NCI-H69 (cell line): ENCODE data around the gene ZBTB7C.
A peak's percentile ranks its signal among the peaks of the same experiment; 100 is the strongest.

Experiments used
- DNase-seq: peaks from one replicate; lab custom pipeline; 2025; lab: John Stamatoyannopoulos, UW

The ZBTB7C gene

GRCh38 chr18:48139431-48140347 is 269.5 kb downstream of the ZBTB7C start:
- DNase-seq: peak; percentile 100

- DNase-seq: peak; percentile 100
Observed at GRCh38 chr18:48138660-48139430, 270.3 kb downstream of the ZBTB7C start.

- DNase-seq: peak; percentile 79
Observed at GRCh38 chr18:48138210-48138609, 271.0 kb downstream of the ZBTB7C start.

GRCh38 chr18:48137374-48138081 is 271.7 kb downstream of the ZBTB7C start:
- peak; percentile 53 for DNase-seq

GRCh38 chr18:48136827-48137373 is 272.3 kb downstream of the ZBTB7C start:
- peak; percentile 76 for DNase-seq

GRCh38 chr18:48136051-48136826 is 272.9 kb downstream of the ZBTB7C start:
- DNase-seq: peak; percentile 80

- DNase-seq: peak; percentile 63
Observed at GRCh38 chr18:48135436-48135966, 273.7 kb downstream of the ZBTB7C start.

- DNase-seq: peak; percentile 58
Observed at GRCh38 chr18:48134609-48135008, 274.6 kb downstream of the ZBTB7C start.

GRCh38 chr18:48133671-48134251 is 275.4 kb downstream of the ZBTB7C start:
- DNase-seq: peak; percentile 99

GRCh38 chr18:48132797-48133655 is 276.2 kb downstream of the ZBTB7C start:
- DNase-seq: peak; percentile 55

GRCh38 chr18:48131042-48131441 is 278.1 kb downstream of the ZBTB7C start:
- DNase-seq: no peak

GRCh38 chr18:48129621-48130082 is 279.5 kb downstream of the ZBTB7C start:
- DNase-seq: peak; percentile 79

GRCh38 chr18:48127606-48128005 is 281.6 kb downstream of the ZBTB7C start:
- no peak for DNase-seq

GRCh38 chr18:48126240-48126639 is 282.9 kb downstream of the ZBTB7C start:
- DNase-seq: peak; percentile 44

GRCh38 chr18:48125724-48126123 is 283.5 kb downstream of the ZBTB7C start:
- no peak for DNase-seq

- DNase-seq: peak; percentile 34
Observed at GRCh38 chr18:48124857-48125626, 284.1 kb downstream of the ZBTB7C start.

GRCh38 chr18:48123941-48124340 is 285.2 kb downstream of the ZBTB7C start:
- DNase-seq: peak; percentile 59

- peak; percentile 63 for DNase-seq
Observed at GRCh38 chr18:48123324-48123723, 285.9 kb downstream of the ZBTB7C start.

- no peak for DNase-seq
Observed at GRCh38 chr18:48122816-48123215, 286.4 kb downstream of the ZBTB7C start.
